ENCODE data around the gene ASB1.

DNA sequence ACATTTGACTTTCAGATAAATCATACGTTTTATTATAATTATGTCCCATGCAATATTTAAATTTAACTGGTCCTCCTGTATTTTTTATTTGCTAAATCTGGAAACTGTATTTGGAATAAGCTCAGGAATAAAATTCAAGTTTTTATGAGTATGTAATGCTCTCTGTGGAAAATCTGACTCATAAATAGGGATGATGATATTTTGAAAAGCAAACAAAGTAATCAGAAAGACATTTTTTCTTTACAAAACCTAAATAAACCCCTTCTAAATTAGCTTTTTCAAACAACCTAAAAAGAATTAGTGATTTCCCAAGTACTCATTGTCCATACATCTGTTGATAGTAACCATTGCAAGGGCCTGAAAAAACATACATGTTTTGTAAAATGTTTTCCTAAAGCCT lies 41.1 kb downstream of the ASB1 start:
- TF ChIP-seq, protein P1, sequence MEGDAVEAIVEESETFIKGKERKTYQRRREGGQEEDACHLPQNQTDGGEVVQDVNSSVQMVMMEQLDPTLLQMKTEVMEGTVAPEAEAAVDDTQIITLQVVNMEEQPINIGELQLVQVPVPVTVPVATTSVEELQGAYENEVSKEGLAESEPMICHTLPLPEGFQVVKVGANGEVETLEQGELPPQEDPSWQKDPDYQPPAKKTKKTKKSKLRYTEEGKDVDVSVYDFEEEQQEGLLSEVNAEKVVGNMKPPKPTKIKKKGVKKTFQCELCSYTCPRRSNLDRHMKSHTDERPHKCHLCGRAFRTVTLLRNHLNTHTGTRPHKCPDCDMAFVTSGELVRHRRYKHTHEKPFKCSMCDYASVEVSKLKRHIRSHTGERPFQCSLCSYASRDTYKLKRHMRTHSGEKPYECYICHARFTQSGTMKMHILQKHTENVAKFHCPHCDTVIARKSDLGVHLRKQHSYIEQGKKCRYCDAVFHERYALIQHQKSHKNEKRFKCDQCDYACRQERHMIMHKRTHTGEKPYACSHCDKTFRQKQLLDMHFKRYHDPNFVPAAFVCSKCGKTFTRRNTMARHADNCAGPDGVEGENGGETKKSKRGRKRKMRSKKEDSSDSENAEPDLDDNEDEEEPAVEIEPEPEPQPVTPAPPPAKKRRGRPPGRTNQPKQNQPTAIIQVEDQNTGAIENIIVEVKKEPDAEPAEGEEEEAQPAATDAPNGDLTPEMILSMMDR (IDR thresholded peaks at IDR 0.05; ENCODE audit: insufficient read depth, low read length), result no peak
- no peak for TF ChIP-seq POLR2AphosphoS5 (IDR thresholded peaks at IDR 0.05; ENCODE audit: low read depth)
- TF ChIP-seq, protein P2, sequence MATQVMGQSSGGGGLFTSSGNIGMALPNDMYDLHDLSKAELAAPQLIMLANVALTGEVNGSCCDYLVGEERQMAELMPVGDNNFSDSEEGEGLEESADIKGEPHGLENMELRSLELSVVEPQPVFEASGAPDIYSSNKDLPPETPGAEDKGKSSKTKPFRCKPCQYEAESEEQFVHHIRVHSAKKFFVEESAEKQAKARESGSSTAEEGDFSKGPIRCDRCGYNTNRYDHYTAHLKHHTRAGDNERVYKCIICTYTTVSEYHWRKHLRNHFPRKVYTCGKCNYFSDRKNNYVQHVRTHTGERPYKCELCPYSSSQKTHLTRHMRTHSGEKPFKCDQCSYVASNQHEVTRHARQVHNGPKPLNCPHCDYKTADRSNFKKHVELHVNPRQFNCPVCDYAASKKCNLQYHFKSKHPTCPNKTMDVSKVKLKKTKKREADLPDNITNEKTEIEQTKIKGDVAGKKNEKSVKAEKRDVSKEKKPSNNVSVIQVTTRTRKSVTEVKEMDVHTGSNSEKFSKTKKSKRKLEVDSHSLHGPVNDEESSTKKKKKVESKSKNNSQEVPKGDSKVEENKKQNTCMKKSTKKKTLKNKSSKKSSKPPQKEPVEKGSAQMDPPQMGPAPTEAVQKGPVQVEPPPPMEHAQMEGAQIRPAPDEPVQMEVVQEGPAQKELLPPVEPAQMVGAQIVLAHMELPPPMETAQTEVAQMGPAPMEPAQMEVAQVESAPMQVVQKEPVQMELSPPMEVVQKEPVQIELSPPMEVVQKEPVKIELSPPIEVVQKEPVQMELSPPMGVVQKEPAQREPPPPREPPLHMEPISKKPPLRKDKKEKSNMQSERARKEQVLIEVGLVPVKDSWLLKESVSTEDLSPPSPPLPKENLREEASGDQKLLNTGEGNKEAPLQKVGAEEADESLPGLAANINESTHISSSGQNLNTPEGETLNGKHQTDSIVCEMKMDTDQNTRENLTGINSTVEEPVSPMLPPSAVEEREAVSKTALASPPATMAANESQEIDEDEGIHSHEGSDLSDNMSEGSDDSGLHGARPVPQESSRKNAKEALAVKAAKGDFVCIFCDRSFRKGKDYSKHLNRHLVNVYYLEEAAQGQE (IDR thresholded peaks at IDR 0.05; ENCODE audit: insufficient replicate concordance, low read depth), result no peak
- TF ChIP-seq GABPA (IDR thresholded peaks at IDR 0.05; ENCODE audit: low read depth), result no peak

Data from HL-60 (cell line).